Smooth muscle cell (in vitro differentiated cells): ENCODE data around the gene NCOA6. TPM values are rescaled to one million over a fixed set of nuclear protein-coding genes. Genes with fewer than 3 reads are reported as not detected.
A peak's percentile ranks its signal among the peaks of the same experiment; 100 is the strongest.

ENCODE experiments used
- DNase-seq: peaks from one replicate; lab custom pipeline; 2025; ENCODE audit not compliant: unreplicated experiment; lab: John Stamatoyannopoulos, UW
- H2AFZ ChIP-seq: fragments of 200-600 bp; sonication (generic); 2 replicates; pipeline ENCODE4 v1.6.0; 2016; ENCODE audit warnings: antibody characterized with exemption, low read depth, mild to moderate bottlenecking
- H3F3A ChIP-seq: fragments of 200-600 bp; sonication (generic); 2 replicates; pipeline ENCODE4 v1.6.0; 2017; ENCODE audit warnings: antibody characterized with exemption, low read depth
- H3K27ac ChIP-seq: fragments of 200-600 bp; sonication (generic); 2 replicates; pipeline ENCODE4 v1.5.1; 2016; ENCODE audit warnings: low read depth, mild to moderate bottlenecking
- H3K27me3 ChIP-seq: fragments of 200-600 bp; sonication (generic); 2 replicates; pipeline ENCODE4 v1.6.1; 2016; ENCODE audit warnings: low read depth, mild to moderate bottlenecking
- H3K36me3 ChIP-seq: fragments of 200-600 bp; sonication (generic); 2 replicates; pipeline ENCODE4 v1.5.1; 2016; ENCODE audit warnings: low read depth
- H3K4me1 ChIP-seq: fragments of 200-600 bp; sonication (generic); 2 replicates; pipeline ENCODE4 v1.5.1; 2016; ENCODE audit warnings: low read depth
- H3K4me2 ChIP-seq: fragments of 200-600 bp; sonication (generic); 2 replicates; pipeline ENCODE4 v1.6.0; 2016; ENCODE audit warnings: mild to moderate bottlenecking
- H3K4me3 ChIP-seq: fragments of 200-600 bp; sonication (generic); 2 replicates; pipeline ENCODE4 v1.5.1; 2016; ENCODE audit warnings: mild to moderate bottlenecking
- H3K79me2 ChIP-seq: fragments of 200-600 bp; sonication (generic); 2 replicates; pipeline ENCODE4 v1.6.0; 2016; ENCODE audit warnings: low read depth, mild to moderate bottlenecking
- H3K9ac ChIP-seq: fragments of 200-600 bp; sonication (generic); 2 replicates; pipeline ENCODE4 v1.6.0; 2016; ENCODE audit warnings: low read depth
- H3K9me3 ChIP-seq: fragments of 200-600 bp; sonication (generic); replicated peaks from 2 replicates; pipeline ENCODE4 v1.5.1; 2016; ENCODE audit warnings: low read depth
- H4K20me1 ChIP-seq: fragments of 200-600 bp; sonication (generic); 2 replicates; pipeline ENCODE4 v1.6.0; 2016; ENCODE audit warnings: low read depth
- WGBS: methylation state at CpG from one replicate; pipeline ENCODE4 v1.1.7; 2016; ENCODE audit warnings: low lambda C conversion rate; 5-methylcytosine and 5-hydroxymethylcytosine counted together
- polyA plus RNA-seq: library from polyadenylated mRNA; unstranded; fragments of >200 nt; fragmentation: Nextera tagmentation; extraction: Ambion mirVana; gene quantifications from 2 replicates; pipeline ENCODE4 v1.2.1, GENCODE V29; 2016
- total RNA-seq: library from RNA; depleted of rRNA; stranded (reverse); fragments of >200 nt; gene quantifications from 2 replicates; pipeline ENCODE4 v1.2.3, GENCODE V29; 2014
- TF ChIP-seq, protein P1 (sequence below): fragments of 200-600 bp; sonication (generic); IDR thresholded peaks from 2 replicates; pipeline ENCODE4 v1.5.1; 2017; ENCODE audit warnings: borderline replicate concordance, mild to moderate bottlenecking, antibody characterized with exemption; ENCODE audit not compliant: insufficient read depth, poor library complexity, severe bottlenecking

The NCOA6 gene
- total and polyA plus RNA-seq, 2 experiments from 2014 or later = 15.6 to 19.0 TPM

DNA sequence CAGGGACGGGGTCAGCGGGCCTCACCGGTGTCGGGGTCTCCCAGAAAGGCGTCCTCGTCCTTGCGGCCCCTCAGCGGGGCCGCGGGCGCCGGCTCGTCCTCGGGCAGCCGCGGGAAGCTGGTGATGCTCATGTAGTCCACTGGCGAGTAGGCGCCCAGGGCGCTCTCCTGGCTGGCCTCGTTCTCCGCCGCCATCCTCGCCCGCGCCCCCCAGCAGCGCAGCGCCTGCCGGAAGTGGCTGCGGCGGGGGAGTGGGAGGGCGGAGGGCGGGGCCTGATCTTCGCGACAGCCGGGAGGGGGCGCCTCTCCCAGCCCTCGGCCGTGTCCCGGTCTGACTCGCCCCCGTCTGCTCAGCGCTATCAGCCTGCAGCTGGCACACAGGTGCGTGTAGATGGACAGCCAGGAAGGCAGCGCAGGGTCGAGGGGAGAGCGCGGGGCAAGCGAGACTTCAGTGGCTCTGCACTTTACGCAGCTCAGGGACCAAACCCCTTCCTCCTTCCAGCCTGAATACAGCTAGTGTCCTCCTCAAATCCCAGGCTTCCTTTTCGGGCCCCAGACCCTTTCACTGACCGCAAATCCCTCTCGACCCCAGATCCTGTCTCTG lies 47.3 kb upstream of the NCOA6 start, which contains the start of gene GGT7:
TSS of gene GGT7 (minus strand) at position 235 of the 603 bp plus-strand sequence. CDS start at position 194, 41 bp downstream.
- TF ChIP-seq, protein P1, sequence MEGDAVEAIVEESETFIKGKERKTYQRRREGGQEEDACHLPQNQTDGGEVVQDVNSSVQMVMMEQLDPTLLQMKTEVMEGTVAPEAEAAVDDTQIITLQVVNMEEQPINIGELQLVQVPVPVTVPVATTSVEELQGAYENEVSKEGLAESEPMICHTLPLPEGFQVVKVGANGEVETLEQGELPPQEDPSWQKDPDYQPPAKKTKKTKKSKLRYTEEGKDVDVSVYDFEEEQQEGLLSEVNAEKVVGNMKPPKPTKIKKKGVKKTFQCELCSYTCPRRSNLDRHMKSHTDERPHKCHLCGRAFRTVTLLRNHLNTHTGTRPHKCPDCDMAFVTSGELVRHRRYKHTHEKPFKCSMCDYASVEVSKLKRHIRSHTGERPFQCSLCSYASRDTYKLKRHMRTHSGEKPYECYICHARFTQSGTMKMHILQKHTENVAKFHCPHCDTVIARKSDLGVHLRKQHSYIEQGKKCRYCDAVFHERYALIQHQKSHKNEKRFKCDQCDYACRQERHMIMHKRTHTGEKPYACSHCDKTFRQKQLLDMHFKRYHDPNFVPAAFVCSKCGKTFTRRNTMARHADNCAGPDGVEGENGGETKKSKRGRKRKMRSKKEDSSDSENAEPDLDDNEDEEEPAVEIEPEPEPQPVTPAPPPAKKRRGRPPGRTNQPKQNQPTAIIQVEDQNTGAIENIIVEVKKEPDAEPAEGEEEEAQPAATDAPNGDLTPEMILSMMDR = peak; percentile 65
- H3K27ac ChIP-seq = no peak within 1 kb of the TSS
- H3K4me3 ChIP-seq = peak within 1 kb of the TSS; percentile 76
- DNase-seq = peak; percentile 44
- WGBS = 8% methylated on average over 32 of the region's 52 CpGs
- H2AFZ ChIP-seq = peak within 1 kb of the TSS; percentile 98
- peaks cover 8% of the 10 kb centered on the region for H4K20me1 ChIP-seq
- H3K4me1 ChIP-seq = peaks cover 6% of the 10 kb centered on the region
- H3K79me2 ChIP-seq = peaks cover 3% of the 10 kb centered on the region
- peak within 1 kb of the TSS; percentile 96 for H3K4me2 ChIP-seq
- H3K27me3 ChIP-seq = no peaks in the 10 kb centered on the region
- H3F3A ChIP-seq = peaks cover 5% of the 10 kb centered on the region
- peak within 1 kb of the TSS; percentile 44 for H3K9ac ChIP-seq
- H3K36me3 ChIP-seq = no peaks in the 10 kb centered on the region
- H3K9me3 ChIP-seq = no peaks in the 10 kb centered on the region

- TF ChIP-seq, protein P1 = no peak
- peaks cover 14% of the 10 kb centered on the region for H4K20me1 ChIP-seq
- H3K9ac ChIP-seq = peak overlapping the region; percentile 44
- H3K4me1 ChIP-seq = peaks cover 6% of the 10 kb centered on the region
- H3K27me3 ChIP-seq = no peaks in the 10 kb centered on the region
- H3K4me3 ChIP-seq = peak overlapping the region; percentile 76
- H3K36me3 ChIP-seq = no peaks in the 10 kb centered on the region
- peaks cover 1% of the 10 kb centered on the region for H3K79me2 ChIP-seq
- no peaks in the 10 kb centered on the region for H3K9me3 ChIP-seq
- H3K4me2 ChIP-seq = peak overlapping the region; percentile 96
- WGBS = 32% methylated on average over 10 of the region's 10 CpGs
- H3F3A ChIP-seq = peaks cover 5% of the 10 kb centered on the region
- no peak overlapping the region for H3K27ac ChIP-seq
- H2AFZ ChIP-seq = peak overlapping the region; percentile 98
- DNase-seq = no peak
These were observed 46.6 kb upstream of the NCOA6 start for GRCh38 chr20:34871966-34872621.

- TF ChIP-seq, protein P1 = no peak
- no peak overlapping the region for H2AFZ ChIP-seq
- H4K20me1 ChIP-seq = peaks cover 19% of the 10 kb centered on the region
- no peak for DNase-seq
- no peaks in the 10 kb centered on the region for H3K27me3 ChIP-seq
- H3F3A ChIP-seq = peaks cover 5% of the 10 kb centered on the region
- H3K4me3 ChIP-seq = no peak overlapping the region
- H3K9me3 ChIP-seq = no peaks in the 10 kb centered on the region
- peak overlapping the region; percentile 96 for H3K4me2 ChIP-seq
- no peak overlapping the region for H3K27ac ChIP-seq
- 98% methylated on average over 7 of the region's 7 CpGs for WGBS
- H3K79me2 ChIP-seq = no peaks in the 10 kb centered on the region
- H3K36me3 ChIP-seq = no peaks in the 10 kb centered on the region
- H3K9ac ChIP-seq = no peak overlapping the region
- H3K4me1 ChIP-seq = peaks cover 6% of the 10 kb centered on the region
These were observed 46.0 kb upstream of the NCOA6 start for GRCh38 chr20:34871320-34871926.
